Measurements from ENCODE around the gene PNPLA5.

- TF ChIP-seq CTCF (conservative IDR thresholded peaks at IDR 0.05; ENCODE audit: low read length) (no peak), EZH2phosphoT487 (IDR thresholded peaks at IDR 0.05; ENCODE audit: borderline replicate concordance) (no peak)
These were observed 9.6 kb downstream of the PNPLA5 start for GRCh38 chr22:43882122-43882767.

All from Loucy (cell line).